ENCODE results near the gene GAPT. TPM values are rescaled to one million over a fixed set of nuclear protein-coding genes. Genes with fewer than 3 reads are reported as not detected.

The GAPT gene
- total and polyA plus RNA-seq, 7 donors, result 0.23 to 6.3 (median 0.60) TPM

DNA sequence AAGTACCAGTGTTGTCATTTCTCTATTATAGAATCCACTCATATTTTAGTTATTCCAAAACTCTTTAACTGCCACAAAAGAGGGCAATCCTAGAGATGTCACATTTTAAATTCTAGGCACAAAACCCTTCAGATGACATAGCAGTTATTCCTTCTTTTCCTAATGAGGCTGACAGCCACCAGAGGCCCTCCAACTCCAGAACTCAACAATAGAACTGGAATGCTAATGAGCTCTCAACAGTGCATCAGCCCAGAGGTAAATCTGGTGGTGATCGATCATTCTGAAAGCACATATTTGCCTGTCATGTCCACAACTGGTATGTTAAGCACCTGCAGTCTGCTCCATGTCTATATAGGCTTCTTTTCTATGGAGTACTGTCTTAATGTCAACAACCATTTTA, 51.5 kb downstream of the GAPT start:
- Histone ChIP-seq H3K27me3 (no peaks in the 10 kb centered on the region), H3K4me1 (no peaks in the 10 kb centered on the region), H3K4me3 (no peak overlapping the region), H3K9me3 (no peaks in the 10 kb centered on the region), H3K27ac (no peak overlapping the region), H3K36me3 (no peaks in the 10 kb centered on the region)
- TF ChIP-seq POLR2A (IDR thresholded peaks at IDR 0.05) (no peak), POLR2AphosphoS5 (IDR thresholded peaks at IDR 0.05) (no peak), EP300 (IDR thresholded peaks at IDR 0.05) (no peak)
- TF ChIP-seq, protein P1, sequence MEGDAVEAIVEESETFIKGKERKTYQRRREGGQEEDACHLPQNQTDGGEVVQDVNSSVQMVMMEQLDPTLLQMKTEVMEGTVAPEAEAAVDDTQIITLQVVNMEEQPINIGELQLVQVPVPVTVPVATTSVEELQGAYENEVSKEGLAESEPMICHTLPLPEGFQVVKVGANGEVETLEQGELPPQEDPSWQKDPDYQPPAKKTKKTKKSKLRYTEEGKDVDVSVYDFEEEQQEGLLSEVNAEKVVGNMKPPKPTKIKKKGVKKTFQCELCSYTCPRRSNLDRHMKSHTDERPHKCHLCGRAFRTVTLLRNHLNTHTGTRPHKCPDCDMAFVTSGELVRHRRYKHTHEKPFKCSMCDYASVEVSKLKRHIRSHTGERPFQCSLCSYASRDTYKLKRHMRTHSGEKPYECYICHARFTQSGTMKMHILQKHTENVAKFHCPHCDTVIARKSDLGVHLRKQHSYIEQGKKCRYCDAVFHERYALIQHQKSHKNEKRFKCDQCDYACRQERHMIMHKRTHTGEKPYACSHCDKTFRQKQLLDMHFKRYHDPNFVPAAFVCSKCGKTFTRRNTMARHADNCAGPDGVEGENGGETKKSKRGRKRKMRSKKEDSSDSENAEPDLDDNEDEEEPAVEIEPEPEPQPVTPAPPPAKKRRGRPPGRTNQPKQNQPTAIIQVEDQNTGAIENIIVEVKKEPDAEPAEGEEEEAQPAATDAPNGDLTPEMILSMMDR (IDR thresholded peaks at IDR 0.05), result no peak
- 89 to 90% methylated on average over 1 of the region's 1 CpG for WGBS, 2 donors
- DNase-seq, result no peak
- intact Hi-C loops (cut with DNase I), result no loop called here

DNA sequence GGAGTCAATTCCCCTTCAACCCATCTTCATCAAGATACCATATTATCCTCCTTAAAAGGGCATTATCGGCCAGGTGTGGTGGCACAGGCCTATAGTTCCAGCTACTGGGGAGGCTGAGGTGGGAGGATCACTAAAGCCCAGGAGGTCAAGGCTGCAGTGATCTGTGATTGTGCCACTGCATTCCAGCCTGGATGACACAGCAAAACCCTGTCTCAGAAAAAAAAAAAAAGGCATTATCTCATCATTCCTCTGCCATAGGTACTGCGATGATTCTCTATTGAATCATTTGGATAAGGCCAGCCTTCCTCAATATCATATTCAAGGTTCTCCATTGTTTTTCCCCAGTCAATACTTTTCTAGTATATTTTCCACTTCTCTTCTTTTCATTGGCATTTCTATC, 52.5 kb downstream of the GAPT start:
- no peaks in the 10 kb centered on the region for H3K4me1 ChIP-seq
- TF ChIP-seq EP300 (IDR thresholded peaks at IDR 0.05) (no peak), POLR2AphosphoS5 (IDR thresholded peaks at IDR 0.05) (no peak), POLR2A (IDR thresholded peaks at IDR 0.05) (no peak)
- TF ChIP-seq, protein P1 (IDR thresholded peaks at IDR 0.05), result no peak
- no peaks in the 10 kb centered on the region for H3K36me3 ChIP-seq
- intact Hi-C loops (cut with DNase I), result no loop called here
- no peak overlapping the region for H3K27ac ChIP-seq
- H3K4me3 ChIP-seq, result no peak overlapping the region
- no peaks in the 10 kb centered on the region for H3K9me3 ChIP-seq
- no peak for DNase-seq
- no peaks in the 10 kb centered on the region for H3K27me3 ChIP-seq
- 92% methylated on average over 2 of the region's 2 CpGs for WGBS, 2 donors

DNA sequence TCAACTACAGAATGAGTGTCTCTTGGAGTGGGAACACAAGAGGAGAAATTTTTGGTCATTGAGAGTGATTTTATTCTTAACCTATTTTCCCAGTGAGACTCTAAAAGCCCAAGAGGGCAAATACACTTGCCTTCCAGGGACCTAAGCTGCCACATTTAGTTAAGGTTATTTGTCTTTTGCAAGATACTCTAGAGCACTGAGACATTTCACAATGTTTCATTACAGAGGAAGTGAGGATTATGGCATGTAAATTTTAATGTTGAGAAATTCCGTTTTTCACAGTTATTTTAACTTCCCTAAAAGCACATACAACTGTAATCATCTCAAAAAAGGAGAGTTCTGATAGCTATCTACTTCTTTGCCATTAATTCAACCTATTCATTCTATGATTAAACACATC, 53.0 kb downstream of the GAPT start:
- WGBS, 2 donors, result 35 to 49% methylated on average over 1 of the region's 1 CpG
- Histone ChIP-seq H3K27ac (no peak overlapping the region), H3K36me3 (no peaks in the 10 kb centered on the region), H3K27me3 (no peaks in the 10 kb centered on the region), H3K9me3 (no peaks in the 10 kb centered on the region), H3K4me1 (no peaks in the 10 kb centered on the region), H3K4me3 (no peak overlapping the region)
- no peak for DNase-seq
- TF ChIP-seq POLR2A (IDR thresholded peaks at IDR 0.05) (no peak), EP300 (IDR thresholded peaks at IDR 0.05) (no peak), POLR2AphosphoS5 (IDR thresholded peaks at IDR 0.05) (no peak)
- TF ChIP-seq, protein P1 (IDR thresholded peaks at IDR 0.05), result no peak
- intact Hi-C loops (cut with DNase I), result no loop called here

DNA sequence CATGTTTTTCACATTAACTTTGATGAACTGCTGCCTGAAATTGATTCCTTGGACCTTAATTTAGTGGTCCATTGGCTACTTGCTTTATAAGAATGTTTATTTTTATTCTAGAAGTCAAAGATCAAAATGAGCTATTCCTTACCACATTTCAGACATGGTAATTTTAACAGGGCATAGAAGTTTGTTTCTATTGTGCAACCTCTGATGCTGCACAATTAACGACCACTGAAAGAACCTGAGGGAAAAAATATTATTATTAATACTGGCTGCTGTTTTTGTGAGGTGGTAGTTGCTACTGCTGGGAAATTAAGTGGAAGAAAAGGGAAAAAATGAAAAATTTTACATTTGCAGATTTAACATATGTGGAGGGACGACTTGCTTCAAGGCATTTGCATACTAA, 53.7 kb downstream of the GAPT start:
- H3K4me1 ChIP-seq, result no peaks in the 10 kb centered on the region
- TF ChIP-seq, protein P1 (IDR thresholded peaks at IDR 0.05), result no peak
- TF ChIP-seq EP300 (IDR thresholded peaks at IDR 0.05) (no peak), POLR2A (IDR thresholded peaks at IDR 0.05) (no peak), POLR2AphosphoS5 (IDR thresholded peaks at IDR 0.05) (no peak)
- no peak for DNase-seq
- no peaks in the 10 kb centered on the region for H3K27me3 ChIP-seq
- no peaks in the 10 kb centered on the region for H3K9me3 ChIP-seq
- intact Hi-C loops (cut with DNase I), result no loop called here
- no peak overlapping the region for H3K4me3 ChIP-seq
- H3K36me3 ChIP-seq, result no peaks in the 10 kb centered on the region
- WGBS, 2 donors, result 58 to 66% methylated on average over 2 of the region's 2 CpGs
- no peak overlapping the region for H3K27ac ChIP-seq

DNA sequence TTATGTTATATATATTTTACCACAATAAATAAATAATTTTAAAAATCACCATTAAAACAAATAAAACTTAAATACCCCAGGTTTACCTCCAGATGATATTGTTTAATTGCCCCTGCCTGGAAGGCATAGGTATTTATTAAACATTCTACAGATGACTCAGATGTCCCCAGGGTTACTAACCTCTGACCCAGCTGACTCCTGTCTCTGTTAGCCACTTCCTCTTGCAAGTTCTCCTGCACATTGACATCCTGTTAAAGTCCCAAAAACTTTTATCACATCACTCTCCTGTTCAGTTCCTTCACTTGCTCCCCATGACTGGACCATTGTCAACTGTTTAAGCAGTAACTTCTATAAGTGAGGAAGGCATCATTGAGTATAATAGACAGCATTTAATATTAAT, 54.7 kb downstream of the GAPT start:
- intact Hi-C loops (cut with DNase I), result no loop called here
- Histone ChIP-seq H3K9me3 (no peaks in the 10 kb centered on the region), H3K27ac (no peak overlapping the region), H3K36me3 (no peaks in the 10 kb centered on the region), H3K27me3 (no peaks in the 10 kb centered on the region), H3K4me1 (no peaks in the 10 kb centered on the region), H3K4me3 (no peak overlapping the region)
- no peak for DNase-seq
- TF ChIP-seq POLR2AphosphoS5 (IDR thresholded peaks at IDR 0.05) (no peak), EP300 (IDR thresholded peaks at IDR 0.05) (no peak), POLR2A (IDR thresholded peaks at IDR 0.05) (no peak)
- TF ChIP-seq, protein P1 (IDR thresholded peaks at IDR 0.05), result no peak

Measured in sigmoid colon (tissue), 7 donors.